ENCODE results near the gene B9D2.
"Not testable (repeated sequence)": the region's sequence is repeated elsewhere in the genome, so short reads cannot be mapped to it uniquely, and the experiment has no call there.

B9D2 gene

GRCh38 chr19:41411968-41412265, 48.0 kb upstream of the B9D2 start:
- ATAC-seq: no peak
- TF ChIP-seq ZNF565 (CRISPR knock-in tag; conservative IDR thresholded peaks at IDR 0.05; ENCODE audit: low read depth) (no peak), SNAI2 (CRISPR knock-in tag; IDR thresholded peaks at IDR 0.05) (no peak), ZFP3 (CRISPR knock-in tag; IDR thresholded peaks at IDR 0.05) (0 out of 2 replicates have a peak, but pooled peaks have one; percentile 59)

DNA sequence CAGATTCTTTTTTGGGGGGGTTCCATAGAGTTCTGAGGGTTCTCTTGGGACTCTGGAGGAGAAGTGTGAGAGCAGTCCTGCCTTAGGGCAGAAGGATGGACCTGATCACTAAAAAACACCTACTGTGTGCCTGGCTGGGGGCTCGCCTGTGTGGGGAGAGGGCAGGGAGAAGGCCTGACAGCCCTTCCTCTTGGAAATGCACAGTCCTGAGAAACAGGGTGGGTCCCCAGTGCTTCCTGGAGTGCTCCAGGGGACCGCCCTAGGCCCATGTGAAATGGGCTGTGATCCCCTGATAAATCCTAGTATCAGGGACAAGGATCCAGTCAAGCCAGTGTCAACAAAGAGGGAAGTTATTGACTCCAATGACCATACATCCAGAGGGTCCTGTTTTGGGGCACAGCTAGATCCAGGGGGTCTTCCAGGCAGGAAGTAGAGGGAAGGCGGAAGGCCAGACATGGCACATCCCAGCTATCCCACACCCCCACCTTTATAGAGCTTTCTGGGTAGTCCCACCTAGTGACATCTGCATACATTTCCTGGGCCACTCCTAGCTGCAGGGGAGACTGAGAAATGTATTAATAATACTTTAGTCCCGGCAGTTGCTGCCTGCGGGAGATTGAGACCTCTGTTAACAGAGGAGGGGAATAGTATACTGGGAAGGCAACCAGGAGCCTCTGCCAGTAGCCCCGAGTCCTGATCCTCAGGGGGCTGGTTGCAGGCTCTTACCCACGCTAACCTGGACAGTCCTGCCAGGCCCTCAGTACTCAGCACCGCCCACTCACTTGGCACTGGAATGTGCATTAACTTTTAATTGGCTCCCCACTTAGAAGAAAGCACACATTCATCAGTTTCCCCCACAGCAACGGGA, 47.4 kb upstream of the B9D2 start:
- TF ChIP-seq ISL1 (CRISPR knock-in tag; IDR thresholded peaks at IDR 0.05) (0 out of 2 replicates have a peak, but pooled peaks have one; percentile 8), TCF4 (CRISPR knock-in tag; IDR thresholded peaks at IDR 0.05; ENCODE audit: borderline replicate concordance) (no peak), ESRRG (CRISPR knock-in tag; IDR thresholded peaks at IDR 0.05) (no peak), CSDC2 (CRISPR knock-in tag; IDR thresholded peaks at IDR 0.05) (no peak)
- TF ChIP-seq, protein P1, sequence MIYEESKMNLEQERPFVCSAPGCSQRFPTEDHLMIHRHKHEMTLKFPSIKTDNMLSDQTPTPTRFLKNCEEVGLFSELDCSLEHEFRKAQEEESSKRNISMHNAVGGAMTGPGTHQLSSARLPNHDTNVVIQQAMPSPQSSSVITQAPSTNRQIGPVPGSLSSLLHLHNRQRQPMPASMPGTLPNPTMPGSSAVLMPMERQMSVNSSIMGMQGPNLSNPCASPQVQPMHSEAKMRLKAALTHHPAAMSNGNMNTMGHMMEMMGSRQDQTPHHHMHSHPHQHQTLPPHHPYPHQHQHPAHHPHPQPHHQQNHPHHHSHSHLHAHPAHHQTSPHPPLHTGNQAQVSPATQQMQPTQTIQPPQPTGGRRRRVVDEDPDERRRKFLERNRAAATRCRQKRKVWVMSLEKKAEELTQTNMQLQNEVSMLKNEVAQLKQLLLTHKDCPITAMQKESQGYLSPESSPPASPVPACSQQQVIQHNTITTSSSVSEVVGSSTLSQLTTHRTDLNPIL (CRISPR knock-in tag; IDR thresholded peaks at IDR 0.05; ENCODE audit: low read depth): no peak

DNA sequence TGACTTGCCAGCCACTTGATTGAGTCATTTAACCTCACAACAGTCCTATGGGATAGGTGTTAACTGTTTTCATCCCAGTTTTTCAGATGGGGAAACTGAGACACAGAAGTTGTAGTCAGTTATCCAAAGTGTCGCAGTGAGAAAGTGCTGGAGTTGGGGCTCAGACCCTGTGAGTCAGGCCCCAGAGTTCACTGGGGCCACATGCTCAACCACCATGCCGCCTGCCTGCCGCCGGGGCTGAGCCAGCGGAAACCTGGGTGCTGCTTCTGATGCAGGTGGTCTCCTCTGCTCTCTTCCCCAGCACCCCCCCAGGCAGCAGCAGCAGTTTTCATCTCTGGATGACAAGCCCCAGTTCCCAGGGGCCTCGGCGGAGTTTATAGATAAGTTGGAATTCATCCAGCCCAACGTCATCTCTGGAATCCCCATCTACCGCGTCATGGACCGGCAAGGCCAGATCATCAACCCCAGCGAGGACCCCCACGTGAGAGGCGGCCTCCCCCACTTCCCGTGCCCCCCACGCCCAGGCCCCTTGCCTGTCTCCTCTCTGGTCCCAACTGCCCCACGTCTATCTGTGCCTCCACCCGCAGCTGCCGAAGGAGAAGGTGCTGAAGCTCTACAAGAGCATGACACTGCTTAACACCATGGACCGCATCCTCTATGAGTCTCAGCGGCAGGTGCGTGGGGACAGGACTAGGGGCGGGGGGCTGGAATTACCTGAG, 46.5 kb upstream of the B9D2 start:
- no peak for ATAC-seq
- no peak for TF ChIP-seq RARB (CRISPR knock-in tag; IDR thresholded peaks at IDR 0.05)
- TF ChIP-seq SNAI2 (CRISPR knock-in tag; IDR thresholded peaks at IDR 0.05): no peak
- TF ChIP-seq ZC3H10 (CRISPR knock-in tag; IDR thresholded peaks at IDR 0.05): no peak
- TF ChIP-seq ESRRG (CRISPR knock-in tag; IDR thresholded peaks at IDR 0.05): no peak
- TF ChIP-seq ZNF565 (CRISPR knock-in tag; conservative IDR thresholded peaks at IDR 0.05; ENCODE audit: low read depth): no peak
- no peak for TF ChIP-seq ARNTL (CRISPR knock-in tag; IDR thresholded peaks at IDR 0.05; ENCODE audit: borderline replicate concordance, low read depth)
- TF ChIP-seq, protein P2, sequence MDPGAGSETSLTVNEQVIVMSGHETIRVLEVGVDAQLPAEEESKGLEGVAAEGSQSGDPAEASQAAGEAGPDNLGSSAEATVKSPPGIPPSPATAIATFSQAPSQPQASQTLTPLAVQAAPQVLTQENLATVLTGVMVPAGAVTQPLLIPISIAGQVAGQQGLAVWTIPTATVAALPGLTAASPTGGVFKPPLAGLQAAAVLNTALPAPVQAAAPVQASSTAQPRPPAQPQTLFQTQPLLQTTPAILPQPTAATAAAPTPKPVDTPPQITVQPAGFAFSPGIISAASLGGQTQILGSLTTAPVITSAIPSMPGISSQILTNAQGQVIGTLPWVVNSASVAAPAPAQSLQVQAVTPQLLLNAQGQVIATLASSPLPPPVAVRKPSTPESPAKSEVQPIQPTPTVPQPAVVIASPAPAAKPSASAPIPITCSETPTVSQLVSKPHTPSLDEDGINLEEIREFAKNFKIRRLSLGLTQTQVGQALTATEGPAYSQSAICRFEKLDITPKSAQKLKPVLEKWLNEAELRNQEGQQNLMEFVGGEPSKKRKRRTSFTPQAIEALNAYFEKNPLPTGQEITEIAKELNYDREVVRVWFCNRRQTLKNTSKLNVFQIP (CRISPR knock-in tag; IDR thresholded peaks at IDR 0.05; ENCODE audit: borderline replicate concordance, low read depth): no peak
- TF ChIP-seq, protein P1 (CRISPR knock-in tag; IDR thresholded peaks at IDR 0.05; ENCODE audit: low read depth): no peak
- no peak for TF ChIP-seq ZFP3 (CRISPR knock-in tag; IDR thresholded peaks at IDR 0.05)

More for the DNA sequence above, 47.4 kb upstream of the B9D2 start:
- no peak for ATAC-seq

DNA sequence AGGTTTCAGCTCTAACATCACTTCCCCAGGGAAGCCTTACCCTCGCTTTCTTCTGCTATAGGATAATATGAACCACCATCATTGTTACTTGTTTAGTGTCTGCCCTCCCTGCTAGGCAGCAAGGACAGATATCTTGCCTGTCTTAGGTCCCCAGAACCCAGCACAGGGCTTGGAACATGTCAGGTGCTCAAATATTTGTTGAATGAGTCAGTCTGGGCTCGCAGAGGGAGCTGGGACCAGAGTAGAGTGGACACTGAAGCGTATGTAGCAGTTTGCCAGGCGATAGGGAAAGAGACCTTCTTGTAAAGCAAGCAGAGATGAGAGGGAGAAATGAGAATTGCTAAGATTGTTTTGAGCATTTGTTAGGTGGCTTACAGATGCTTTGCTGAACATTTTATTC, 45.3 kb upstream of the B9D2 start:
- ATAC-seq: peak; percentile 60
- TF ChIP-seq ZNF70 (CRISPR knock-in tag; IDR thresholded peaks at IDR 0.05): no peak
- no peak for TF ChIP-seq TCF4 (CRISPR knock-in tag; IDR thresholded peaks at IDR 0.05; ENCODE audit: borderline replicate concordance)
- no peak for TF ChIP-seq SNAI2 (CRISPR knock-in tag; IDR thresholded peaks at IDR 0.05)
- TF ChIP-seq, protein P2 (CRISPR knock-in tag; IDR thresholded peaks at IDR 0.05; ENCODE audit: borderline replicate concordance, low read depth): no peak
- TF ChIP-seq ZNF565 (CRISPR knock-in tag; conservative IDR thresholded peaks at IDR 0.05; ENCODE audit: low read depth): no peak
- TF ChIP-seq, protein P3, sequence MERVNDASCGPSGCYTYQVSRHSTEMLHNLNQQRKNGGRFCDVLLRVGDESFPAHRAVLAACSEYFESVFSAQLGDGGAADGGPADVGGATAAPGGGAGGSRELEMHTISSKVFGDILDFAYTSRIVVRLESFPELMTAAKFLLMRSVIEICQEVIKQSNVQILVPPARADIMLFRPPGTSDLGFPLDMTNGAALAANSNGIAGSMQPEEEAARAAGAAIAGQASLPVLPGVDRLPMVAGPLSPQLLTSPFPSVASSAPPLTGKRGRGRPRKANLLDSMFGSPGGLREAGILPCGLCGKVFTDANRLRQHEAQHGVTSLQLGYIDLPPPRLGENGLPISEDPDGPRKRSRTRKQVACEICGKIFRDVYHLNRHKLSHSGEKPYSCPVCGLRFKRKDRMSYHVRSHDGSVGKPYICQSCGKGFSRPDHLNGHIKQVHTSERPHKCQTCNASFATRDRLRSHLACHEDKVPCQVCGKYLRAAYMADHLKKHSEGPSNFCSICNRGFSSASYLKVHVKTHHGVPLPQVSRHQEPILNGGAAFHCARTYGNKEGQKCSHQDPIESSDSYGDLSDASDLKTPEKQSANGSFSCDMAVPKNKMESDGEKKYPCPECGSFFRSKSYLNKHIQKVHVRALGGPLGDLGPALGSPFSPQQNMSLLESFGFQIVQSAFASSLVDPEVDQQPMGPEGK (CRISPR knock-in tag; IDR thresholded peaks at IDR 0.05; ENCODE audit: borderline replicate concordance): no peak
- TF ChIP-seq, protein P4, sequence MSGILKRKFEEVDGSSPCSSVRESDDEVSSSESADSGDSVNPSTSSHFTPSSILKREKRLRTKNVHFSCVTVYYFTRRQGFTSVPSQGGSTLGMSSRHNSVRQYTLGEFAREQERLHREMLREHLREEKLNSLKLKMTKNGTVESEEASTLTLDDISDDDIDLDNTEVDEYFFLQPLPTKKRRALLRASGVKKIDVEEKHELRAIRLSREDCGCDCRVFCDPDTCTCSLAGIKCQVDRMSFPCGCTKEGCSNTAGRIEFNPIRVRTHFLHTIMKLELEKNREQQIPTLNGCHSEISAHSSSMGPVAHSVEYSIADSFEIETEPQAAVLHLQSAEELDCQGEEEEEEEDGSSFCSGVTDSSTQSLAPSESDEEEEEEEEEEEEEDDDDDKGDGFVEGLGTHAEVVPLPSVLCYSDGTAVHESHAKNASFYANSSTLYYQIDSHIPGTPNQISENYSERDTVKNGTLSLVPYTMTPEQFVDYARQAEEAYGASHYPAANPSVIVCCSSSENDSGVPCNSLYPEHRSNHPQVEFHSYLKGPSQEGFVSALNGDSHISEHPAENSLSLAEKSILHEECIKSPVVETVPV (CRISPR knock-in tag; IDR thresholded peaks at IDR 0.05): no peak
- no peak for TF ChIP-seq ESRRG (CRISPR knock-in tag; IDR thresholded peaks at IDR 0.05)
- TF ChIP-seq PPARA (CRISPR knock-in tag; IDR thresholded peaks at IDR 0.05; ENCODE audit: borderline replicate concordance): no peak
- TF ChIP-seq ZC3H10 (CRISPR knock-in tag; IDR thresholded peaks at IDR 0.05): no peak
- no peak for TF ChIP-seq TOX (CRISPR knock-in tag; IDR thresholded peaks at IDR 0.05; ENCODE audit: borderline replicate concordance)
- TF ChIP-seq CSDC2 (CRISPR knock-in tag; IDR thresholded peaks at IDR 0.05): no peak

- ATAC-seq: not testable (repeated sequence)
Observed at GRCh38 chr19:41408846-41409245, 44.9 kb upstream of the B9D2 start.

Data from SK-N-SH treated with all-trans-retinoic acid at 6 μM for 48 hours (cell line).